GM12878 (cell line): Measurements from ENCODE around the gene MYLK4. TPM values are rescaled to one million over a fixed set of nuclear protein-coding genes. Genes with fewer than 3 reads are reported as not detected.

Experiments used
- ATAC-seq: fragments of 200-7000 bp; cut with Tn5 transposase; 3 replicates; pipeline ENCODE4 v1.9.1; 2020; ENCODE audit warnings: mild to moderate bottlenecking, moderate library complexity
- BruUV-seq: library from RNA; stranded (reverse); fragments of 400-500 nt; replicated peaks from 2 replicates; lab custom pipeline; 2021; lab: Mats Ljungman, UMichigan
- CTCF ChIA-PET: fragments of 300-600 bp; sonication (Branson Sonifier 250); formaldehyde crosslinking; extraction: SDS; loops from one replicate; lab custom pipeline; 2021; ENCODE audit warnings: inconsistent platforms; lab: Yijun Ruan, JAX
- POLR2A ChIA-PET: fragments of 350-600 bp; formaldehyde crosslinking; extraction: SDS; loops from one replicate; lab custom pipeline; 2021; ENCODE audit warnings: inconsistent platforms; lab: Charles Lee
- RAD21 ChIA-PET: fragments of 300-600 bp; sonication (Branson Sonifier 250); formaldehyde crosslinking; loops from one replicate; lab custom pipeline; 2023; ENCODE audit warnings: antibody characterized with exemption; ENCODE audit not compliant: unreplicated experiment; lab: Charles Lee
- SMC1A ChIA-PET: fragments of 300-600 bp; sonication (Branson Sonifier 250); formaldehyde crosslinking; loops from one replicate; lab custom pipeline; 2023; ENCODE audit not compliant: unreplicated experiment, uncharacterized antibody; lab: Charles Lee
- DNase-seq: peaks from one replicate; pipeline ENCODE4 v3.0.0-alpha.2; 2011; ENCODE audit warnings: low read depth, low spot score
- FAIRE-seq: peaks from 3 replicates; lab custom pipeline; 2011; peaks lifted over from hg19 to GRCh38; lab: Jason Lieb, UNC
- H2AFZ ChIP-seq: 2 replicates; pipeline ENCODE4 v1.6.0; 2011; ENCODE audit warnings: low read depth, low read length, control low read depth; ENCODE audit not compliant: control insufficient read depth
- H3K27ac ChIP-seq: 2 replicates; pipeline ENCODE4 v1.5.1; 2011; ENCODE audit warnings: control low read depth; ENCODE audit not compliant: control insufficient read depth, insufficient read depth
- H3K27me3 ChIP-seq, 2 experiments: replicated peaks in 1 of 2; 2 replicates each; pipeline versions ENCODE4 v1.6.0 to v1.6.1; 2011; ENCODE audit warnings: low read length in 1 of 2; ENCODE audit not compliant: control insufficient read depth in 2 of 2, insufficient read depth in 2 of 2
- H3K36me3 ChIP-seq, 2 experiments: 2 replicates each; pipeline ENCODE4 v1.5.1; 2011; ENCODE audit warnings: low read length in 1 of 2; ENCODE audit not compliant: control insufficient read depth in 2 of 2, insufficient read depth in 2 of 2
- H3K4me1 ChIP-seq: 2 replicates; pipeline ENCODE4 v1.6.1; 2011; ENCODE audit warnings: mild to moderate bottlenecking, low read length, moderate library complexity, mixed read lengths; ENCODE audit not compliant: control insufficient read depth, insufficient read depth
- H3K4me2 ChIP-seq: 2 replicates; pipeline ENCODE4 v1.6.0; 2011; ENCODE audit warnings: control low read depth; ENCODE audit not compliant: control insufficient read depth, insufficient read depth
- H3K4me3 ChIP-seq: fragments of 200-600 bp; sonication (generic); 2 replicates; pipeline ENCODE4 v1.5.1; 2016
- H3K79me2 ChIP-seq: 2 replicates; pipeline ENCODE4 v1.6.0; 2011; ENCODE audit warnings: low read length; ENCODE audit not compliant: control insufficient read depth, insufficient read depth
- H3K9ac ChIP-seq: 2 replicates; pipeline ENCODE4 v1.8.0; 2011; ENCODE audit warnings: low read length, control low read depth, mixed read lengths; ENCODE audit not compliant: control insufficient read depth, insufficient read depth
- H3K9me3 ChIP-seq: replicated peaks from 3 replicates; pipeline ENCODE4 v1.5.1; 2011; ENCODE audit warnings: mild to moderate bottlenecking, low read length; ENCODE audit not compliant: control insufficient read depth, insufficient read depth
- H4K20me1 ChIP-seq: 2 replicates; pipeline ENCODE4 v1.6.0; 2011; ENCODE audit not compliant: control insufficient read depth, insufficient read depth
- BCL3 ChIP-seq: IDR thresholded peaks from 2 replicates; pipeline ENCODE4 v1.6.1; 2011; ENCODE audit warnings: borderline replicate concordance, low read depth, mild to moderate bottlenecking, moderate library complexity, low read length; ENCODE audit not compliant: insufficient read depth, poor library complexity, severe bottlenecking
- BRCA1 ChIP-seq: IDR thresholded peaks from 2 replicates; pipeline ENCODE4 v1.6.1; 2011; ENCODE audit warnings: low read depth, low read length, improper control_type of control experiment
- CBX3 ChIP-seq: fragments of 200-600 bp; sonication (generic); IDR thresholded peaks from 2 replicates; pipeline ENCODE4 v1.6.1; 2016; ENCODE audit warnings: low read depth, borderline replicate concordance
- CBX5 ChIP-seq: sonication (generic); IDR thresholded peaks from 2 replicates; pipeline ENCODE4 v1.6.1; 2016; ENCODE audit warnings: low read depth, moderate library complexity, mild to moderate bottlenecking, inconsistent platforms
- CHD1 ChIP-seq: IDR thresholded peaks from 2 replicates; pipeline ENCODE4 v1.6.1; 2012; ENCODE audit warnings: low read depth, low read length, improper control_type of control experiment
- CHD2 ChIP-seq: IDR thresholded peaks from 2 replicates; pipeline ENCODE4 v1.6.1; 2011; ENCODE audit warnings: low read depth, low read length, improper control_type of control experiment, borderline replicate concordance
- ETV6 ChIP-seq, 2 experiments: fragments of 450-650 bp in 1 of 2; IDR thresholded peaks in 1 of 2; conservative IDR thresholded peaks in 1 of 2; 2 replicates each; pipeline ENCODE4 v1.6.1; 2014; ENCODE audit warnings: antibody characterized with exemption in 1 of 2, borderline replicate concordance in 1 of 2, low read depth in 1 of 2, mild to moderate bottlenecking in 1 of 2, moderate library complexity in 1 of 2
- GATAD2B ChIP-seq: fragments of 450-650 bp; conservative IDR thresholded peaks from 2 replicates; pipeline ENCODE4 v1.6.1; 2017; ENCODE audit warnings: low read depth, mild to moderate bottlenecking, moderate library complexity
- LARP7 ChIP-seq: fragments of 450-650 bp; IDR thresholded peaks from 2 replicates; pipeline ENCODE4 v1.6.1; 2017; ENCODE audit warnings: mild to moderate bottlenecking
- MTA3 ChIP-seq: IDR thresholded peaks from 2 replicates; pipeline ENCODE4 v1.6.1; 2012; ENCODE audit warnings: low read length, inconsistent platforms, borderline replicate concordance
- MXI1 ChIP-seq: fragments of 150-350 bp; IDR thresholded peaks from 2 replicates; pipeline ENCODE4 v1.6.1; 2011; ENCODE audit warnings: low read depth, mild to moderate bottlenecking, inconsistent platforms, low read length, improper control_type of control experiment
- NBN ChIP-seq: fragments of 450-650 bp; IDR thresholded peaks from 2 replicates; pipeline ENCODE4 v1.6.1; 2016
- NRF1 ChIP-seq: conservative IDR thresholded peaks from 2 replicates; pipeline ENCODE4 v1.6.1; 2011; ENCODE audit warnings: mild to moderate bottlenecking, low read depth, low read length, improper control_type of control experiment
- POLR2AphosphoS2 ChIP-seq: IDR thresholded peaks from 2 replicates; pipeline ENCODE4 v1.6.1; 2011; ENCODE audit warnings: low read depth, mild to moderate bottlenecking, low read length, improper control_type of control experiment, moderate library complexity
- POLR2AphosphoS5 ChIP-seq: IDR thresholded peaks from 2 replicates; pipeline ENCODE4 v1.6.1; 2011; ENCODE audit warnings: mild to moderate bottlenecking, low read length, inconsistent platforms
- POU2F2 ChIP-seq: IDR thresholded peaks from 3 replicates; pipeline ENCODE4 v1.6.1; 2011; ENCODE audit warnings: low read depth, mild to moderate bottlenecking, low read length, borderline replicate concordance
- RELA ChIP-seq: fragments of 450-650 bp; IDR thresholded peaks from 2 replicates; pipeline ENCODE4 v1.8.0; 2014; ENCODE audit warnings: borderline replicate concordance; ENCODE audit not compliant: partially characterized antibody
- RUNX3 ChIP-seq: IDR thresholded peaks from 2 replicates; pipeline ENCODE4 v1.6.1; 2012; ENCODE audit warnings: low read length, inconsistent platforms
- TCF12 ChIP-seq: IDR thresholded peaks from 2 replicates; pipeline ENCODE4 v1.6.1; 2011; ENCODE audit warnings: low read depth, mild to moderate bottlenecking, low read length
- ZBED1 ChIP-seq: IDR thresholded peaks from 2 replicates; pipeline ENCODE4 v1.6.1; 2016; ENCODE audit warnings: borderline replicate concordance
- WGBS: methylation state at CpG from one replicate; pipeline ENCODE4 v1.1.6; 2016; ENCODE audit warnings: low lambda C conversion rate; ENCODE audit not compliant: insufficient replicate concordance, insufficient coverage; ENCODE audit errors: missing lambda C conversion rate; 5-methylcytosine and 5-hydroxymethylcytosine counted together
- in situ Hi-C: fragments of 300-500 bp; cut with MboI; formaldehyde crosslinking; loops from 9 replicates; pipeline ENCODE4 v1.14.3; 2018; ENCODE audit warnings: mixed read lengths
- intact Hi-C: fragments of 100-400 bp; cut with micrococcal nuclease; formaldehyde crosslinking; loops from one replicate; pipeline ENCODE4 v1.14.2; 2022; ENCODE audit not compliant: unreplicated experiment
- polyA plus RNA-seq, 11 experiments: library from polyadenylated mRNA; depleted of rRNA in 4 of 11; unstranded in 6 of 11; stranded (reverse) in 5 of 11; fragments of >200 nt; fragmentation: Nextera tagmentation in 4 of 11; fragmentation: Illumina TruSeq in 1 of 11; extraction: Ambion mirVana in 4 of 11; extraction: Trizol in 1 of 11; gene quantifications; 1 replicate in 1 of 11; 2 replicates in 10 of 11; pipeline versions ENCODE4 v1.2.1 to v1.2.3, GENCODE V29; 2011 to 2016; ENCODE audit warnings: inconsistent platforms in 2 of 11, missing spikeins in 2 of 11, low read depth in 1 of 11
- total RNA-seq, 4 experiments: library from RNA; depleted of rRNA in 3 of 4; stranded (reverse); fragments of >200 nt in 3 of 4; fragmentation: Illumina TruSeq in 1 of 4; extraction: Trizol in 1 of 4; gene quantifications; 2 replicates each; pipeline versions ENCODE4 v1.2.1 to v1.2.3, GENCODE V29; 2013 to 2021

MYLK4 gene
- total and polyA plus RNA-seq, 10 of the 15 experiments (the other 5 are each of a cell fraction or from before 2014, with no cell fraction given) = under 0.01 to 0.09 (median 0.05) TPM; not detected in 1

DNA sequence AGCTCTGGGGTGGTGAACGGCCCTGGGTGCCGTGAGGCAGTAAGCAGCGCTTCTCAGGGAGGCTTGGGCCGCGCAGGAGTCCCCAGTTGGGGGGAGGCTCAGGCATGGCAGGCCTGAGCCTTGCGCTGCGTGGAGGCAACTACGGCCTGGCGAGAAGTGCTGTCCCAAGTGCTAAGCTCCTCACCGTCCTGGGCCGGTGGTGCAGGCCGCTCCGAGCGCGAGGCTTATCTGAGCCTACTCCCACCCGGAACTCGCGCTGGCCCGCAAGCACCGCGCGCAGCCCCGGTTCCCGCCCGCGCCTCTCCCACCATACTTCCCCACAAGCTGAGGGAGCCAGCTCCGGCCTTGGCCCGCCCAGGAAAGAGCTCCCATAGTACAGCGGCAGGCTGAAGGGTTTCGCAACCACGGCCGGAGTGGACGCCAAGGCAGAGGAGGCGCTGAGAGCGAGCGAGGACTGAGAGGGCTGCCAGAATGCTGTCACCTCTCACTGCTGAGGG lies 12.7 kb upstream of the MYLK4 start:
- Histone ChIP-seq H3K4me3 (no peak overlapping the region), H3K27ac (no peak overlapping the region), H3K36me3 (no peaks in the 10 kb centered on the region), H3K79me2 (peaks cover 27% of the 10 kb centered on the region), H4K20me1 (peaks cover 3% of the 10 kb centered on the region; the same call in 1 of the 2 replicates), H3K9ac (no peak overlapping the region), H3K4me1 (peaks cover 8% of the 10 kb centered on the region), H3K4me2 (no peak overlapping the region), H2AFZ (no peak overlapping the region), H3K27me3 (peaks cover 0 to 3% of the 10 kb centered on the region in 2 experiments; a peak in 2 of 4 replicates), H3K9me3 (no peaks in the 10 kb centered on the region; the same call in 2 of the 3 replicates)
- ATAC-seq (no peak), DNase-seq (no peak), FAIRE-seq (no peak)
- ChIA-PET RAD21 (interaction anchor here (0.5 to 1.3 kb wide), 2 partner anchors 65 to 83 kb away, joined by 3 read pairs; no protein-coding TSS in a partner anchor), CTCF (interaction anchor here (0.8 to 3.4 kb wide), 5 partner anchors 14 to 30 kb away, joined by 3 to 24 read pairs (median 6); partner anchors contain the start of gene MYLK4), POLR2A (interaction anchor here (0.6 kb wide), 1 partner anchor 750 kb away, joined by 3 read pairs; no protein-coding TSS in a partner anchor), SMC1A (interaction anchor here (1.0 to 1.9 kb wide), 3 partner anchors 28 to 78 kb away, joined by 3 to 5 read pairs (median 4); partner anchors contain the start of gene SERPINB1)
- TF ChIP-seq ZBED1 (no peak), NRF1 (no peak), NBN (no peak), CHD1 (no peak), RUNX3 (no peak), MTA3 (no peak), POU2F2 (no peak), GATAD2B (no peak), CBX5 (no peak), POLR2AphosphoS2 (no peak), POLR2AphosphoS5 (no peak), CBX3 (no peak), TCF12 (no peak), MXI1 (no peak), LARP7 (no peak), BRCA1 (no peak), ETV6 (conservative IDR thresholded peaks at IDR 0.05 in 1 of 2, IDR thresholded peaks at IDR 0.05 in 1 of 2; ENCODE audit: borderline replicate concordance in 1 of 2, low read depth in 1 of 2) (no peak), BCL3 (no peak), RELA (no peak), CHD2 (no peak)
- 95% methylated on average over 36 of the region's 36 CpGs for WGBS
- in situ Hi-C loops (no loop called here), intact Hi-C loops (no loop called here)
- no TSS peak for BruUV-seq
